ENCODE results near the gene GLIPR2.
"Not testable (repeated sequence)": the region's sequence is repeated elsewhere in the genome, so short reads cannot be mapped to it uniquely, and the experiment has no call there.

GLIPR2 gene

DNA sequence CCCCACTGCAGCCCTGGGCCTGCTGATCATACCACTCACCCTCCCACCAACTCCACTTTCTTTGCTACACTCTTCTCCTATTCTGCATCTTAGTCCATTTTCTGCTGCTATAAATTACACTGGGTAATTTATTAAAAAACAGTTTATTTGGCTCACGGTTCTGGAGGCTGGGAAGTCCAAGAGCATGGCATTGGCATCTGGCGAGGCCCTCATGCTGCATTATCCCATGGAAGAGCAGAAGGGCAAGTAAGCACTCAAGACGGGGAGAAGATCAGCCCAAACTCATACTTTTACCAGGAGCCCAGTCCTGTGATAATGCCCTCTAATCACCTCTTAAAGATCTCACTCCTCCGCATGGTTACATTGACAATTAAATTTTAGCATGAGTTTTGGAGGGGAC is 9.4 kb downstream of the GLIPR2 start:
- DNase-seq = no peak

- DNase-seq = no peak
These were observed 10.1 kb downstream of the GLIPR2 start for GRCh38 chr9:36146651-36147050.

DNA sequence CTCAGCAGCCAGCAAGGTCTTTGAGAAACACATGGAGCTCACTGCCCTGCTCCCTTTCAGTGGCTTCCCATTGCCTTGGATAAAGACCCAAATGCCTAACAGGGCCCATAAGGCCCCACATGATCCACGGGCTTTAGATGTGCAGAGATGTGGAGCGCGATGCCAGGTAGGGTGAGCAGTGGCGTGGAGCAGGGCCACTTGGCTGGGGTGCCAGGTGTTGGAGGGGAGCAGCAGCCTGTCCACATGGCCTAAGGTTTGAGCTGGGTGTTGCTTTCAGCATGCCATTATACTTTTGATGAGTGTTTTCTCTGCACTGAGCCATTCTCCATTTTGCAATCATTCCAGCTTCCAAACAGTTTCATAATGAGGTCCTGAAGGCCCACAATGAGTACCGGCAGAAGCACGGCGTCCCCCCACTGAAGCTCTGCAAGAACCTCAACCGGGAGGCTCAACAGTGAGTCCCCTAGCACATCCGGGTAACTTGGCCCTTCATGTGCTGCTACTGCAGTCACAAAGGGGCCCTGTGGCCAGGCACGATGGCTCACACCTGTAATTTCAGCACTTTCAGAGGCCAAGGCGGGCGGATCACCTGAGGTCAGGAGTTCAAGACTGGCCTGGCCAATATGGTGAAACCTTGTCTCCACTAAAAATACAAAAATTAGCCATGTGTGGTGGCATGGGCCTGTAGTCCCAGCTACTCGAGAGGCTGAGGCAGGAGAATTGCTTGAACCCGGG is 11.1 kb downstream of the GLIPR2 start:
- no peak for DNase-seq

- no peak for DNase-seq
These were observed 11.9 kb downstream of the GLIPR2 start for GRCh38 chr9:36148311-36149051.

DNA sequence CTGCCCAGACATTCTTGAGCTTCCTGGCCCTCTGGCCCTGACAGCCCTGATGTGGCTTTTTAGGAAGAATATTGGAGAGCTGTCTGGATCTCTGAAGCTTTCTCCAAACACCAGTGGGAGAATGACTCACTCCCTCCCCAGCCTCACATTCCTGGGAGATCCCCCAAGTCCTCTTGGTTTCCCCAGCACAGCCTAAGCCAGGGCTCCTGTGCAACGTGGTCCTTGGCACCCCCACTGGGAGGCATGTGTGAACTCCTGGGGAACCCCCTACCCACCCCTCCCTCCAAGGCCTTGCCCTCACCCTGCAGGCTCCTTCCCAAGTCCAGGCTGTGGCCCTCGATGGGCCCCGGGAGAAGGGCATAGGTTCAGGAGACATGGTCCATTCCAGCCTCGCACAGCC is 12.7 kb downstream of the GLIPR2 start:
- DNase-seq = no peak

- DNase-seq = no peak
These were observed 14.2 kb downstream of the GLIPR2 start for GRCh38 chr9:36150574-36151315.

- DNase-seq = peak; percentile 88
These were observed 15.0 kb downstream of the GLIPR2 start for GRCh38 chr9:36151316-36152210.

DNA sequence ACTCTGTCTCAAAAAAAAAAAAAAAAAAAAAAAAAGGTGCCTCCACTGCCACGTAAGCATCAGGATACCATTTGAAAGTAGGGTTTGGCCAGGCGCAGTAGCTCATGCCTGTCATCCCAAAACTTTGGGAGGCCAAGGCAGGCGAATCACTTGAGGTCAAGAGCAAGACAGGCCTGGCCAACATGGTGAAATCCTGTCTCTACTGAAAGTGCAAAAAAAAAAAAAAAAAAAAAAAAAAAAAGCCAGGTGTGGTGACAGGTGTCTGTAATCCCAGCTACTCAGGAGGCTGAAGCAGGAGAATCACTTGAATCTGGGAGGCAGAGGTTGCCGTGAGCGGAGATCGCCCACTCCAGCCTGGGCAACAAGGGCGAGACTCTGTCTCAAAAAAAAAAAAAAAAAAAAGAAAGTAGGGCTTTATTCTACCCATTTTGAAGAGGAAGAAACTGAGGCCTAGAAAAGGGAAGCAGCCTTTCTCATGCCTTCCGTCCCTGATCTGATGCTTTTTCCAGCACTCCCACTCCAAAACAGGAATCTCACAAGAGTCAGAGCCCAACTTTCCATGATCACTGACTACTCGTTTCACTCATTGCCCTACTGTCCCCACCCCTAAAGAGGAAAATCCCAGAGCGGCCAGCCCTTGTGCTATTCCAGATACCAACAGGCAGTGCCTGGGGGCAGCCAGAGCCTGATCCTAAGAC is 16.4 kb downstream of the GLIPR2 start:
- DNase-seq = no peak

- no peak for DNase-seq
These were observed 17.2 kb downstream of the GLIPR2 start for GRCh38 chr9:36153746-36154145.

- no peak for DNase-seq
These were observed 17.9 kb downstream of the GLIPR2 start for GRCh38 chr9:36154331-36154952.

GRCh38 chr9:36156116-36156515 is 19.6 kb downstream of the GLIPR2 start:
- DNase-seq = no peak

GRCh38 chr9:36158122-36158521 is 21.6 kb downstream of the GLIPR2 start:
- no peak for DNase-seq

GRCh38 chr9:36158917-36159316 is 22.4 kb downstream of the GLIPR2 start:
- no peak for DNase-seq

GRCh38 chr9:36159509-36159908 is 23.0 kb downstream of the GLIPR2 start:
- DNase-seq = not testable (repeated sequence)

GRCh38 chr9:36160126-36160525 is 23.6 kb downstream of the GLIPR2 start:
- not testable (repeated sequence) for DNase-seq

- no peak for DNase-seq
These were observed 24.7 kb downstream of the GLIPR2 start for GRCh38 chr9:36161187-36161586.

GRCh38 chr9:36162211-36162738 is 25.7 kb downstream of the GLIPR2 start:
- DNase-seq = no peak

DNA sequence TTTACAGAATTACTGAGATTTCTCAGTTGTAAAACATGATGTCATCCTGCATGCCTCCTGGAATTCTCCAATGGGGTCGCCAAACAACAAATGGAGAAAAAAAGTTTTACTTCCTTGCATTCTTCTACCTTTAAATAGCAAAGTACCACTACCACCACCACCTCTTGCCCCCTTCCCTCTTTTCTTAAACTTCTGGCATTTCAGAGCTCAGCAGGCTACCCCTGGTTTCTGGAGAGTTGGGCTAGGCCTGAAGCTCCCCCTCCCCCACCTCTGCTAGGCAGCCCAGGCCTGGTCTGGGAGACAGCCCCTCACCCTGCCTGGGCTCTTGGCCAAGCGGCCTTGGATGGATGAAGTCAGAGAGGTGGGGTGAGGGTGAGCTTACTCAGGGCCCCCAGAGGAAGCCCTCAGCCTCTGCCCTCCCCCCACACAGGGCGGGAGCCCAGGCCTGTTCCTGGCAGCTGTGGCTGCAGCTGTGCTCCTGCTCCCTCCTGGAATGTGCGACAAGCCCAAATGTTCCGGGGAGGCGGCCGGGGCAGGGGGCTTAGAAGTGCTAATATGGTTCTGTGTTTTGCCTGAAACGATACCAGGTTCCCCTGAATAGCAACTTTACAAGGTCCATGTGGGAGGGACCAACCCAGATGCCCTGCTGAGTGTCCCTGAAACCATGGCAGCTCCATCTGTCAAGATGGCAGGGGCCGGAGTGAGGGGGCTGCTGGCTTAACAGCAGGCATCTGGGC is 26.7 kb downstream of the GLIPR2 start:
- no peak for DNase-seq

DNA sequence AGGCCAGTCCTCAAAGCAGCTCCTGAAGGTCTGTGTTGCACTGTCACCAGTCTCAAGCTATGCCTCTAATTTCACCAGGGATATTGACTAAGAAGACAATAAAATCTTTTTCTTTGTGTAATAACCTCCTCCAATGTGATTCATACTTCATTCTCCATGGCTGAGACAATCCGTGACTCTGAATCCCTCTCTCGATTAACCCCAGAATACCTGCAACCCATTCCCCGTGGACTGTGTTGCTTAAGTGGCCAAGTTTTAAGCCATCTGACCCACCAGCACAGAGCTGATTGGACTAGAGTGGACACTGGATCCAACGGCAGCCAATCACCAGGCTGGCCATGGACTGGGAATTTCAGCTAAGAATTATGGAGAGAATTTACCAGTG is 27.2 kb downstream of the GLIPR2 start:
- DNase-seq = no peak

GRCh38 chr9:36164372-36164771 is 27.8 kb downstream of the GLIPR2 start:
- no peak for DNase-seq

- DNase-seq = no peak
These were observed 28.5 kb downstream of the GLIPR2 start for GRCh38 chr9:36164989-36165388.
